SK-N-MC (cell line): ENCODE data around the gene ROPN1L.

Source experiments
- EZH2 ChIP-seq: fragments of 200-600 bp; sonication (generic); IDR thresholded peaks from one replicate; pipeline ENCODE4 v1.6.1; 2017; ENCODE audit warnings: antibody characterized with exemption
- FOXP2 ChIP-seq: optimal IDR thresholded peaks from 2 replicates; pipeline ENCODE3; 2011; ENCODE audit warnings: mild to moderate bottlenecking, moderate library complexity; ENCODE audit not compliant: insufficient read depth; ENCODE audit errors: extremely low read length, control extremely low read depth
- POLR2AphosphoS5 ChIP-seq: IDR thresholded peaks from 2 replicates; pipeline ENCODE4 v1.6.1; 2012; ENCODE audit warnings: mild to moderate bottlenecking, low read depth, low read length, borderline replicate concordance

- TF ChIP-seq POLR2AphosphoS5: no peak
- TF ChIP-seq EZH2: no peak
- TF ChIP-seq FOXP2: no peak
These were observed 30.0 kb downstream of the ROPN1L start for GRCh38 chr5:10471677-10472076.
